HCT116 (cell line): ENCODE data around the gene FCER2. TPM values are rescaled to one million over a fixed set of nuclear protein-coding genes. Genes with fewer than 3 reads are reported as not detected.

ENCODE experiments used
- ATAC-seq: fragments of 200-7000 bp; cut with Tn5 transposase; 2 replicates; pipeline ENCODE4 v1.9.1; 2020; ENCODE audit warnings: mild to moderate bottlenecking, moderate library complexity
- BruUV-seq: library from RNA; stranded (reverse); fragments of 400-500 nt; replicated peaks from 2 replicates; lab custom pipeline; 2021; lab: Mats Ljungman, UMichigan
- CTCF ChIA-PET: fragments of 300-600 bp; sonication (Branson Sonifier 250); formaldehyde crosslinking; loops from one replicate; lab custom pipeline; 2021; ENCODE audit warnings: antibody characterized with exemption; lab: Charles Lee
- POLR2A ChIA-PET: fragments of 300-600, 350-600 bp; sonication (Branson Sonifier 250); formaldehyde crosslinking; loops from one replicate; lab custom pipeline; 2021; ENCODE audit warnings: antibody characterized with exemption; lab: Charles Lee
- RAD21 ChIA-PET, 2 experiments: fragments of 300-600 bp; sonication (Branson Sonifier 250); formaldehyde crosslinking; loops; one replicate each; lab custom pipeline; 2023; ENCODE audit warnings: low total read pairs in 2 of 2; ENCODE audit not compliant: uncharacterized antibody in 2 of 2, unreplicated experiment in 2 of 2, low non-redundant PET in 1 of 2; lab: Charles Lee
- DNase-seq: peaks from one replicate; pipeline ENCODE4 v3.0.0-alpha.2; 2010; ENCODE audit warnings: low read depth, low spot score
- H2AFZ ChIP-seq: fragments of 200-600 bp; shearing (Covaris generic), sonication (generic); 2 replicates; pipeline ENCODE4 v1.6.1; 2017; ENCODE audit warnings: low read depth, mixed run types, mixed read lengths, antibody characterized with exemption, low read length; ENCODE audit not compliant: poor library complexity, severe bottlenecking
- H3K27ac ChIP-seq: 2 replicates; pipeline ENCODE4 v1.5.1; 2012; ENCODE audit warnings: low read depth, low read length
- H3K27me3 ChIP-seq: fragments of 200-600 bp; sonication (generic); 2 replicates; pipeline ENCODE4 v1.6.1; 2016; ENCODE audit warnings: mixed run types, low read length, mixed read lengths; ENCODE audit not compliant: insufficient read depth
- H3K36me3 ChIP-seq, 2 experiments: fragments of 200-500 bp in 1 of 2; fragments of 200-600 bp in 1 of 2; sonication (Bioruptor generic) in 1 of 2; sonication (generic) in 1 of 2; 2 replicates each; pipeline versions ENCODE4 v1.5.1 to v1.6.1; 2014 to 2016; ENCODE audit warnings: low read length in 2 of 2, inconsistent platforms in 1 of 2, mixed read lengths in 1 of 2, mixed run types in 1 of 2; ENCODE audit not compliant: insufficient read depth in 2 of 2, control insufficient read depth in 1 of 2
- H3K4me1 ChIP-seq, 2 experiments: fragments of 200-600 bp in 1 of 2; sonication (generic) in 1 of 2; 2 replicates each; pipeline versions ENCODE4 v1.5.1 to v1.6.1; 2012 to 2017; ENCODE audit warnings: low read length in 2 of 2, inconsistent platforms in 1 of 2, mild to moderate bottlenecking in 1 of 2, mixed read lengths in 1 of 2, mixed run types in 1 of 2, moderate library complexity in 1 of 2; ENCODE audit not compliant: insufficient read depth in 2 of 2, control insufficient read depth in 1 of 2
- H3K4me2 ChIP-seq: fragments of 200-600 bp; sonication (generic); 2 replicates; pipeline ENCODE4 v1.6.1; 2017; ENCODE audit warnings: mixed run types, low read length, mixed read lengths
- H3K4me3 ChIP-seq, 2 experiments: fragments of 200-600 bp in 1 of 2; sonication (generic) in 1 of 2; replicated peaks in 1 of 2; 2 replicates each; pipeline ENCODE4 v1.5.1; 2011 to 2016; ENCODE audit warnings: low read length in 2 of 2, control low read depth in 1 of 2, low read depth in 1 of 2, mild to moderate bottlenecking in 1 of 2, mixed read lengths in 1 of 2, mixed run types in 1 of 2
- H3K79me2 ChIP-seq: fragments of 200-600 bp; sonication (generic); 2 replicates; pipeline ENCODE4 v1.6.1; 2017; ENCODE audit warnings: mild to moderate bottlenecking, mixed run types, low read length, moderate library complexity, mixed read lengths; ENCODE audit not compliant: insufficient read depth
- H3K9ac ChIP-seq: fragments of 200-600 bp; sonication (generic); 2 replicates; pipeline ENCODE4 v1.6.1; 2016; ENCODE audit warnings: low read length, mixed read lengths
- H3K9me2 ChIP-seq: fragments of 200-600 bp; sonication (generic), shearing (Covaris generic); 2 replicates; pipeline ENCODE4 v1.6.1; 2017; ENCODE audit warnings: mixed run types, mild to moderate bottlenecking, moderate library complexity; ENCODE audit not compliant: insufficient read depth
- H3K9me3 ChIP-seq, 2 experiments: fragments of 200-500 bp in 1 of 2; fragments of 200-600 bp in 1 of 2; sonication (Bioruptor generic) in 1 of 2; sonication (generic) in 1 of 2; 2 replicates each; pipeline ENCODE4 v1.6.1; 2014 to 2017; ENCODE audit warnings: low read length in 2 of 2, mixed read lengths in 2 of 2, inconsistent platforms in 1 of 2, low read depth in 1 of 2, mild to moderate bottlenecking in 1 of 2, mixed run types in 1 of 2, moderate library complexity in 1 of 2; ENCODE audit not compliant: control insufficient read depth in 1 of 2, insufficient read depth in 1 of 2
- H4K20me1 ChIP-seq: fragments of 200-600 bp; sonication (generic), shearing (Covaris generic); 2 replicates; pipeline ENCODE4 v1.6.1; 2017; ENCODE audit warnings: mixed run types, mild to moderate bottlenecking, moderate library complexity; ENCODE audit not compliant: insufficient read depth
- CBX3 ChIP-seq: IDR thresholded peaks from 2 replicates; pipeline ENCODE4 v1.6.1; 2012; ENCODE audit warnings: low read depth
- CEBPB ChIP-seq: IDR thresholded peaks from 2 replicates; pipeline ENCODE4 v1.6.1; 2012; ENCODE audit warnings: low read depth
- ELF1 ChIP-seq: IDR thresholded peaks from 2 replicates; pipeline ENCODE4 v1.6.1; 2012; ENCODE audit warnings: low read depth, borderline replicate concordance
- POLR2AphosphoS5 ChIP-seq: IDR thresholded peaks from 2 replicates; pipeline ENCODE4 v1.6.1; 2011; ENCODE audit warnings: mild to moderate bottlenecking, low read depth, low read length, moderate library complexity
- SIN3A ChIP-seq: IDR thresholded peaks from 2 replicates; pipeline ENCODE4 v1.6.1; 2012; ENCODE audit warnings: low read depth
- SRF ChIP-seq: IDR thresholded peaks from 2 replicates; pipeline ENCODE4 v1.6.1; 2012; ENCODE audit warnings: low read depth
- TCF7L2 ChIP-seq: IDR thresholded peaks from 2 replicates; pipeline ENCODE4 v1.7.0; 2011; ENCODE audit warnings: borderline replicate concordance, inconsistent platforms; ENCODE audit not compliant: insufficient read depth, insufficient read length; ENCODE audit errors: extremely low read depth
- YY1 ChIP-seq: IDR thresholded peaks from 2 replicates; pipeline ENCODE4 v1.6.1; 2011; ENCODE audit warnings: low read length, low read depth, moderate library complexity, mild to moderate bottlenecking; ENCODE audit not compliant: insufficient replicate concordance; ENCODE audit errors: extremely low read depth
- intact Hi-C: fragments of 100-400 bp; cut with micrococcal nuclease; formaldehyde crosslinking; loops from 2 replicates; pipeline ENCODE4 v1.10.0; 2022
- total RNA-seq: library from RNA; stranded (reverse); gene quantifications from one replicate; pipeline ENCODE4 v1.2.1, GENCODE V29; 2021; ENCODE audit not compliant: unreplicated experiment
- TF ChIP-seq, protein P1 (sequence below), 3 experiments: fragments of 200-600 bp in 1 of 3; sonication (generic) in 1 of 3; IDR thresholded peaks in 2 of 3; conservative IDR thresholded peaks in 1 of 3; 2 replicates each; pipeline ENCODE4 v1.5.1; 2012 to 2017; ENCODE audit warnings: low read depth in 2 of 3, low read length in 2 of 3, antibody characterized with exemption in 1 of 3, borderline replicate concordance in 1 of 3, control low read depth in 1 of 3, mild to moderate bottlenecking in 1 of 3, mixed read lengths in 1 of 3, mixed run types in 1 of 3, moderate library complexity in 1 of 3; ENCODE audit not compliant: insufficient read depth in 1 of 3

FCER2 gene
- total RNA-seq, 1 experiment from 2014 or later: 0.20 TPM

DNA sequence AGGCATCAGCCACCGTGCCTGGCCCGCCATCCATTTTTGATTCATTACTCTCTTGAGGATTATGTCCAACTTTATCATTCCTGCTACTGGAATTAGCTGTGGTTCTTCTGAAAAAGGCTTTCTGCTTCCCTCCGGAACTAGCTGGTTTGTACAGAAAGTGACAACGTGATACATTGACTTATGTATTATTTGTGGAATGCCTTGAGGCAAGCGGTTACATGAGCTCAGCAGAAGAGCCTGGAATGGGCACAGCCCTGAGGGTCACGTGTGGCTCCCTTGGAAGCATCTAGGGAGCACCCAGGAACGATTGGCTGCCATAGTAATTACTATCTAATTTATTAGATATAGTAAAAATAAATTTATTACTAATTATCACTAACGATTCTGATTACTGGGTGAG, 47.5 kb downstream of the FCER2 start:
- peaks cover 3 to 12% of the 10 kb centered on the region in 2 experiments for H3K4me1 ChIP-seq
- CTCF ChIA-PET: interaction anchor here (1.2 kb wide), 1 partner anchor 86 kb away, joined by 5 read pairs; no protein-coding TSS in a partner anchor
- TF ChIP-seq ELF1: no peak
- TF ChIP-seq TCF7L2: no peak
- TF ChIP-seq SIN3A: no peak
- TF ChIP-seq SRF: no peak
- TF ChIP-seq CBX3: no peak
- TF ChIP-seq, protein P1, sequence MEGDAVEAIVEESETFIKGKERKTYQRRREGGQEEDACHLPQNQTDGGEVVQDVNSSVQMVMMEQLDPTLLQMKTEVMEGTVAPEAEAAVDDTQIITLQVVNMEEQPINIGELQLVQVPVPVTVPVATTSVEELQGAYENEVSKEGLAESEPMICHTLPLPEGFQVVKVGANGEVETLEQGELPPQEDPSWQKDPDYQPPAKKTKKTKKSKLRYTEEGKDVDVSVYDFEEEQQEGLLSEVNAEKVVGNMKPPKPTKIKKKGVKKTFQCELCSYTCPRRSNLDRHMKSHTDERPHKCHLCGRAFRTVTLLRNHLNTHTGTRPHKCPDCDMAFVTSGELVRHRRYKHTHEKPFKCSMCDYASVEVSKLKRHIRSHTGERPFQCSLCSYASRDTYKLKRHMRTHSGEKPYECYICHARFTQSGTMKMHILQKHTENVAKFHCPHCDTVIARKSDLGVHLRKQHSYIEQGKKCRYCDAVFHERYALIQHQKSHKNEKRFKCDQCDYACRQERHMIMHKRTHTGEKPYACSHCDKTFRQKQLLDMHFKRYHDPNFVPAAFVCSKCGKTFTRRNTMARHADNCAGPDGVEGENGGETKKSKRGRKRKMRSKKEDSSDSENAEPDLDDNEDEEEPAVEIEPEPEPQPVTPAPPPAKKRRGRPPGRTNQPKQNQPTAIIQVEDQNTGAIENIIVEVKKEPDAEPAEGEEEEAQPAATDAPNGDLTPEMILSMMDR (IDR thresholded peaks at IDR 0.05 in 2 of 3, conservative IDR thresholded peaks at IDR 0.05 in 1 of 3; ENCODE audit: borderline replicate concordance in 1 of 3, insufficient read depth in 1 of 3, low read depth in 2 of 3, low read length in 2 of 3): no peak
- no peak for TF ChIP-seq POLR2AphosphoS5
- TF ChIP-seq CEBPB: no peak
- TF ChIP-seq YY1: no peak
- H3K4me2 ChIP-seq: no peak overlapping the region
- RAD21 ChIA-PET: no interaction called here
- H3K9me3 ChIP-seq: no peaks in the 10 kb centered on the region
- no peaks in the 10 kb centered on the region for H3K9me2 ChIP-seq
- BruUV-seq: no TSS peak
- intact Hi-C loops: no loop called here
- H2AFZ ChIP-seq: no peak overlapping the region
- no peak overlapping the region for H3K27ac ChIP-seq
- H3K9ac ChIP-seq: no peak overlapping the region
- H3K36me3 ChIP-seq: no peaks in the 10 kb centered on the region
- H3K27me3 ChIP-seq: no peaks in the 10 kb centered on the region
- no peak overlapping the region for H3K4me3 ChIP-seq
- no peak for DNase-seq
- POLR2A ChIA-PET: no interaction called here
- ATAC-seq: no peak
- H4K20me1 ChIP-seq: no peaks in the 10 kb centered on the region
- H3K79me2 ChIP-seq: no peaks in the 10 kb centered on the region
